Measurements from ENCODE around the gene ST8SIA4.

ST8SIA4 gene

GRCh38 chr5:100779669-100780375 lies 123.3 kb downstream of the ST8SIA4 start:
- no peak for DNase-seq

- no peak for DNase-seq
Measured at GRCh38 chr5:100777680-100778300, 125.3 kb downstream of the ST8SIA4 start.

- DNase-seq: no peak
Measured at GRCh38 chr5:100775533-100775855, 127.6 kb downstream of the ST8SIA4 start.

GRCh38 chr5:100772548-100772947 lies 130.5 kb downstream of the ST8SIA4 start:
- no peak for DNase-seq

GRCh38 chr5:100772006-100772405 lies 131.1 kb downstream of the ST8SIA4 start:
- DNase-seq: no peak

GRCh38 chr5:100771181-100771580 lies 131.9 kb downstream of the ST8SIA4 start:
- no peak for DNase-seq

GRCh38 chr5:100768221-100768620 lies 134.9 kb downstream of the ST8SIA4 start:
- no peak for DNase-seq

- no peak for DNase-seq
Measured at GRCh38 chr5:100762995-100763394, 140.1 kb downstream of the ST8SIA4 start.

GRCh38 chr5:100762108-100762507 lies 141.0 kb downstream of the ST8SIA4 start:
- no peak for DNase-seq

GRCh38 chr5:100761192-100761591 lies 141.9 kb downstream of the ST8SIA4 start:
- DNase-seq: no peak

- DNase-seq: no peak
Measured at GRCh38 chr5:100760688-100761087, 142.4 kb downstream of the ST8SIA4 start.

- DNase-seq: no peak
Measured at GRCh38 chr5:100758780-100759179, 144.3 kb downstream of the ST8SIA4 start.

GRCh38 chr5:100758306-100758705 lies 144.8 kb downstream of the ST8SIA4 start:
- DNase-seq: no peak

GRCh38 chr5:100757618-100758017 lies 145.5 kb downstream of the ST8SIA4 start:
- no peak for DNase-seq
